Lower lobe of right lung (tissue), 2 donors: Measurements from ENCODE around the gene MALAT1. TPM values are rescaled to one million over a fixed set of nuclear protein-coding genes. Genes with fewer than 3 reads are reported as not detected.

Source experiments
- ATAC-seq, 2 donors: fragments of 200-7000 bp; cut with Tn5 transposase; one replicate each; pipeline ENCODE4 v1.9.1; 2020 to 2022; ENCODE audit warnings: mild to moderate bottlenecking in 2 of 2, moderate library complexity in 2 of 2
- DNase-seq: peaks from one replicate; pipeline ENCODE4 v3.0.0-alpha.2; 2020
- H3K27ac ChIP-seq: fragments of 200-600 bp; one replicate; pipeline ENCODE4 v1.8.0; 2022
- H3K27me3 ChIP-seq: fragments of 200-600 bp; one replicate; pipeline ENCODE4 v1.8.0; 2022; ENCODE audit warnings: low read depth
- H3K36me3 ChIP-seq: fragments of 200-600 bp; one replicate; pipeline ENCODE4 v1.8.0; 2022; ENCODE audit warnings: mild to moderate bottlenecking
- H3K4me1 ChIP-seq: fragments of 200-600 bp; one replicate; pipeline ENCODE4 v1.8.0; 2022
- H3K4me3 ChIP-seq: fragments of 200-600 bp; one replicate; pipeline ENCODE4 v1.8.0; 2022; ENCODE audit warnings: mild to moderate bottlenecking
- H3K9me3 ChIP-seq: fragments of 200-600 bp; one replicate; pipeline ENCODE4 v1.8.0; 2022
- CTCF ChIP-seq: fragments of 200-600 bp; IDR thresholded peaks from one replicate; pipeline ENCODE4 v1.8.0; 2022; ENCODE audit warnings: antibody characterized with exemption, mild to moderate bottlenecking
- intact Hi-C: fragments of 100-400 bp; cut with DNase I; formaldehyde crosslinking; loops from one replicate; pipeline ENCODE4 v1.11.0; 2022
- total RNA-seq: library from RNA; stranded (reverse); fragmentation: NEBNext Ultra II Directional; extraction: Animal tissue kit (Norgen Biotek cat#: 25700); gene quantifications from one replicate; pipeline ENCODE4 v1.2.1, GENCODE V29; 2021
- donor health status: DM: no; HTN: yes; CAD: no; lungs with severe emphysema.

The MALAT1 gene
- total RNA-seq, 1 donor from 2014 or later = 11,612 TPM

- H3K36me3 ChIP-seq = peaks cover 86% of the 10 kb centered on the region
- intact Hi-C loops = no loop called here
Measured at GRCh38 chr11:65535102-65535501, 36.3 kb downstream of the MALAT1 start.

GRCh38 chr11:65536412-65537295 lies 37.8 kb downstream of the MALAT1 start:
- Histone ChIP-seq H3K4me1 (peaks cover 20% of the 10 kb centered on the region), H3K4me3 (no peak overlapping the region), H3K36me3 (peaks cover 71% of the 10 kb centered on the region), H3K27ac (no peak overlapping the region), H3K9me3 (no peaks in the 10 kb centered on the region), H3K27me3 (no peaks in the 10 kb centered on the region)
- no peak for ATAC-seq
- TF ChIP-seq CTCF = no peak
- intact Hi-C loops = no loop called here
- DNase-seq = no peak

More at GRCh38 chr11:65535102-65535501, 36.3 kb downstream of the MALAT1 start:
- TF ChIP-seq CTCF = no peak
- peaks cover 9% of the 10 kb centered on the region for H3K4me1 ChIP-seq
- H3K4me3 ChIP-seq = no peak overlapping the region
- DNase-seq = no peak
- ATAC-seq = no peak
- no peaks in the 10 kb centered on the region for H3K27me3 ChIP-seq
- H3K9me3 ChIP-seq = no peaks in the 10 kb centered on the region
- H3K27ac ChIP-seq = no peak overlapping the region

GRCh38 chr11:65537296-65537597 lies 38.4 kb downstream of the MALAT1 start:
- DNase-seq (no peak), ATAC-seq (no peak)
- H3K36me3 ChIP-seq = peaks cover 65% of the 10 kb centered on the region
- intact Hi-C loops = no loop called here
- peaks cover 26% of the 10 kb centered on the region for H3K4me1 ChIP-seq
- H3K9me3 ChIP-seq = no peaks in the 10 kb centered on the region
- TF ChIP-seq CTCF = no peak
- no peak overlapping the region for H3K4me3 ChIP-seq
- H3K27me3 ChIP-seq = no peaks in the 10 kb centered on the region
- H3K27ac ChIP-seq = no peak overlapping the region

GRCh38 chr11:65537620-65538231 lies 38.9 kb downstream of the MALAT1 start:
- Histone ChIP-seq H3K27ac (no peak overlapping the region), H3K27me3 (no peaks in the 10 kb centered on the region), H3K36me3 (peaks cover 60% of the 10 kb centered on the region), H3K4me3 (no peak overlapping the region), H3K4me1 (peaks cover 29% of the 10 kb centered on the region), H3K9me3 (no peaks in the 10 kb centered on the region)
- DNase-seq (no peak), ATAC-seq (no peak)
- intact Hi-C loops = no loop called here
- no peak for TF ChIP-seq CTCF

- TF ChIP-seq CTCF = no peak
- Histone ChIP-seq H3K27me3 (no peaks in the 10 kb centered on the region), H3K27ac (no peak overlapping the region), H3K4me3 (no peak overlapping the region), H3K36me3 (peaks cover 54% of the 10 kb centered on the region), H3K9me3 (no peaks in the 10 kb centered on the region), H3K4me1 (peaks cover 29% of the 10 kb centered on the region)
- DNase-seq = no peak
- ATAC-seq = no peak
- intact Hi-C loops = no loop called here
Measured at GRCh38 chr11:65538232-65538914, 39.5 kb downstream of the MALAT1 start.
